HK-2 (cell line): Measurements from ENCODE around the gene CARD6.
"Not testable (repeated sequence)": the region's sequence is repeated elsewhere in the genome, so short reads cannot be mapped to it uniquely, and the experiment has no call there.

Experiments
- DNase-seq: peaks from one replicate; pipeline ENCODE4 v3.0.0-alpha.2; 2018; ENCODE audit not compliant: unreplicated experiment

CARD6 gene

GRCh38 chr5:40872253-40872652 lies 31.1 kb downstream of the CARD6 start:
- DNase-seq = not testable (repeated sequence)

- no peak for DNase-seq
These were observed 32.2 kb downstream of the CARD6 start for GRCh38 chr5:40873286-40873880.

GRCh38 chr5:40875958-40876357 lies 34.8 kb downstream of the CARD6 start:
- no peak for DNase-seq

GRCh38 chr5:40877371-40877988 lies 36.3 kb downstream of the CARD6 start:
- no peak for DNase-seq

- DNase-seq = no peak
These were observed 38.2 kb downstream of the CARD6 start for GRCh38 chr5:40879163-40879942.

GRCh38 chr5:40882291-40882690 lies 41.1 kb downstream of the CARD6 start:
- no peak for DNase-seq

- not testable (repeated sequence) for DNase-seq
These were observed 41.9 kb downstream of the CARD6 start for GRCh38 chr5:40883051-40883450.

GRCh38 chr5:40895440-40896425 lies 54.6 kb downstream of the CARD6 start:
- DNase-seq = not testable (repeated sequence)

- peak; percentile 26 for DNase-seq
These were observed 63.2 kb downstream of the CARD6 start for GRCh38 chr5:40904205-40904993.

- DNase-seq = no peak
These were observed 63.8 kb downstream of the CARD6 start for GRCh38 chr5:40904994-40905306.

- no peak for DNase-seq
These were observed 65.2 kb downstream of the CARD6 start for GRCh38 chr5:40906351-40906751.

GRCh38 chr5:40909264-40909663 lies 68.1 kb downstream of the CARD6 start, which contains the start of gene C7:
C7 (plus strand) TSS chr5:40909497; CDS start chr5:40909611, 114 bp downstream.
- no peak for DNase-seq

GRCh38 chr5:40909723-40910122 lies 68.6 kb downstream of the CARD6 start:
- DNase-seq = no peak
